HG03280 (cell line): ENCODE measurements around the gene ST3GAL2.
"Not testable (repeated sequence)": the region's sequence is repeated elsewhere in the genome, so short reads cannot be mapped to it uniquely, and the experiment has no call there.

ENCODE experiments used
- ATAC-seq: cut with Tn5 transposase; IDR thresholded peaks from one replicate; pipeline ENCODE4 v1.9.1; 2021; ENCODE audit warnings: mild to moderate bottlenecking, moderate library complexity; ENCODE audit not compliant: unreplicated experiment

Gene ST3GAL2

DNA sequence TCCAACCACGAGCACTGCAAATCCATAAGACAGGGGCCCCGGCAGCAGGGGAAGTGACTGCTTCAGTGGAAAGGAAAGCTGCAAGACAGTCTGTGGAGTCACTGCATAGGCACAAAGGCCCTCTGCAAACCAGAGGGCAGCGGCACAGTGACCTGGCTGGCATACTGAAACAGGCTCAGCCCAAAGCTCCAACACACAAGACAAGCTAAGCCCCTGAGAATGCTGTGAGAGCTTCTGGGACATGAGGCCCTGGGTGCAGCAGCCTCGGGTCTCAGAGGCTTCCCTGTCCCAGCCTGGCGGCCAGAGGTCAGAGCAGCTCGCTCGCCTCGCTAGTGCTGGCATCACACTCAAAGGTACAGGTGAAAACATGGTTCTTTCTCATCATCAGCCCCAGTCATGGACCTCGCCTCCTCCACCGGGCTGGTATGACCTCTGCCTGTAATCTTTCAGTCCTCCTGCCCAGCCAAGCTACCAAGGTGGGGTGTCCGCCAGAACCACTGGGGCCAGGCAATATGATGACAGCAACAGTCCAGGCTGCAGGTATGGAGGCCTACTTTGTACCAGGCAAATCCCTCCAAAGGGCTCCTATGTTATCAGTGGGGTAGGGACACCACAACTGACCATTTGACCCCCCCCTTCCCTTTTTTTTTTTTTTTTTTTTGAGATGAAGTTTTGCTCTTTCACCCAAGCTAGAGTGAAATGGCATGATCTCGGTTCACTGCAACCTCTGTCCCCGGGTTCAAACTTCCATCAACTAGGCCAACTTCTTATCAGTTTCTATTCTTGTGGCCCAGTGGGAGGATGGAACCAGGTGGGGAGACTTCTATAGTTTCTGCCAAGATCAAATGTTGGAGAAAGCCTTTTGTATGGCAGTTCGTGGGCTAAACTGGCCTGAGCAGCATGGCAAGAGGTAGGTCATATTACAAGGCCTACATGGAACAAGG, 19.2 kb downstream of the ST3GAL2 start:
- ATAC-seq = no peak

DNA sequence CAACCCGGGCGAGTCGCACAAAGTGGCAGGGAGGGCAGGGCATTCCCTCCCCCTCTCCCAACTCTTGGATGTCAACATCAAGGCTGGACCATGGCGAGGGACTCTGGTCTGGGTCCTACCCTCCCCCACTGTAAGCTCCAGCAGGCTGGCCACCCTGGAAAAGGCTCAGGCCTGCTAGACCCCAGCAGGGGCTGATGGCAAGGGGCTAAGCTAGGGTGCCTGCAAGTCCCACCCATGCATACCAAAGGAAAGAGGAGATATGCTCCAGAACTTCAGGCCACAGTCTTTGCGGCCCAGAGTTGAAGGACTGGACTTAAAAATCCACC, 19.9 kb downstream of the ST3GAL2 start:
- ATAC-seq = no peak

- no peak for ATAC-seq
These were observed 20.5 kb downstream of the ST3GAL2 start for GRCh38 chr16:70418274-70418992.

- ATAC-seq = no peak
These were observed 21.2 kb downstream of the ST3GAL2 start for GRCh38 chr16:70417661-70418060.

DNA sequence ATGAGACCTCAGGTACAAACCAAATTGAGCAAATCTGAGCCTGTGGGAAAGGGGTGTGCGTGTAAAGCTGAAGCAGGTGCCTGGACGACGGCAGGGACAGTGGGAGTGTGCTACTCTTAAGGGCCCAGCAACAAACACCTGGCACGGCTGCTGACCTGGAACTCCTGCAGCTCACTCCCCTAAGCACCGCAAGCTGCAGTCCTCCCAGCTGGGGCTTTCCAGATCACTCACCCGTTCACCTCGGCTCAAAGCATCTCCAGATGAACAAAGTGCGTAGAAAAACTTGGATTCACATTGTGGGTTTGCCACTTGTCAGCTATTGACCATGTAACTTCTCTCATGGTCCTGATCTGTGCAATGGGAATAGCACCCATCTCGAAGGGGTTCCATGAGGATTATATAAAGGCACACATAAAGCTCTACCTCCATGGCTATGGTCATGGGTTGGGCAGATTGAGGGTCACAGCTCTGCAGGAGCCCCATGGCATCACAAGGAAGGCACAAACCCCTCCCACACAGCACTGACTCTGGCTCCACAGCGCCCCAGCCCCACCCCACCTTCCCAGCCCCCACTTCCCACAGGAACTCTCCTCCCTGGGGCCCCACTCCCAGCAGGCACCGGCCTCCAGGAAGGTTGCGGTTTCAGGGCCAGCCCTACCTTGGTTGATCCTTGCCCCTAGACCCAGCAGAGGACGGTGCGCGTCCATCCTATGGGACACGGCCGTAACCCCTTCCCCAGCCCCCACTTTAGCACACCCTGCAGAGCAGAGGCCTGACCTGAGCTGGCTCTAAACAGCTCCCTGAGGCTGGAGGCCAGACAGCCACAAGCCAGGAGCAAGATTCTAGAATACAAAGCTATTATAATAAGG, 21.9 kb downstream of the ST3GAL2 start:
- peak; percentile 71 for ATAC-seq

DNA sequence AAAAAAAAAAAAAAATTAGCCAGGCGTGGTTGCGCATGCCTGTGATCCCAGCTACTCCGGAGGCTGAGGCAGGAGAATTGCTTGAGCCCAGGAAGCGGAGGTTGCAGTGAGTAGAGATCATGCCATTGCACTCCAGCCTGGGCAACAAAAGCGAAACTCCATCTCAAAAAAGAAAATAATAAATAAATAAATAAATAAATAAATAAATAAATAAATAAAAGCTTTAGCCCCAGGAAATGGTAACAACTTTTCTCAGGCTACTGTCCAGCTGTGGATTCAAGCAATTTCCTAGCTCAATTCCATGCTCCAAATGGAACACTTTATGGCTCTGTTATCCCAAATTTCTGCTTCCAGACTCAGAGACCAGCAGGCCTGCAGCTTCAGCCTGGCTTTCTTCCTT, 25.3 kb downstream of the ST3GAL2 start:
- ATAC-seq = not testable (repeated sequence)

DNA sequence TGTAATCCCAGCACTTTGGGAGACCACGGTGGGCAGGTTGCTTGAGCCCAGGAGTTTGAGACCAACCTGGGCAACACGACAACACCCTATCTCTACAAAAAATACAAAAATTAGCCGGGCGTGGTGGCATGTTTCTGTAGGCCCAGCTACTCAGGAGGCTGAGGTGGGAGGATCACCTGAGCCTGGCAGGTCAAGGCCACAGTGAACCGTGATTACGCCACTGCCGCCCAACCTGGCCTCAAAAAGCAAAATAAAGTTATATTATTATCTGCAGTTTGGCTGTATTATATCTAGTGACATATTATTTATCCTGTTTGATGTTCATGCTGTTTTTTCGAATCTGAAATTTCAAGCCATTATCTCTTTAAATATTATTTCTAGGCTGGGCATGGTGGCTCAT, 26.5 kb downstream of the ST3GAL2 start:
- no peak for ATAC-seq

DNA sequence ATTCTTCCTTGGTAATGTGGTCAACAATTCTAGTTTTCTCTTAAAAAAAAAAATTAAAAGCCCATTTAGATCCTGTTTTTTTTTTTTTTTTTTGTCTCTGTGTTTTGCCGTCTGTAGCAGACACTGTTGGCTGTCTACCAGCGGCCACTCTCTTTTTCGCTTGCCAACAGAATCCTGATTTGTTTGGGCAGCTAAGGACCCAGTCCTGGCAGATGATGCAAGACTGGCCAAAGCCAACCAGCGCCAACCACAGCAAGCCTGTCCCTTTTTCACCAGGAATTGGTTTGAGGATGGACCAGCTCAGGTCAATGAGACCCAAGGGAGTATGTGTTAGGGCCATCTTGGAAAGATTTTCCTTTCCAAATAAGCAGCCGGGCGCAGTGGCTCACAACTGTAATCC, 28.2 kb downstream of the ST3GAL2 start:
- no peak for ATAC-seq

DNA sequence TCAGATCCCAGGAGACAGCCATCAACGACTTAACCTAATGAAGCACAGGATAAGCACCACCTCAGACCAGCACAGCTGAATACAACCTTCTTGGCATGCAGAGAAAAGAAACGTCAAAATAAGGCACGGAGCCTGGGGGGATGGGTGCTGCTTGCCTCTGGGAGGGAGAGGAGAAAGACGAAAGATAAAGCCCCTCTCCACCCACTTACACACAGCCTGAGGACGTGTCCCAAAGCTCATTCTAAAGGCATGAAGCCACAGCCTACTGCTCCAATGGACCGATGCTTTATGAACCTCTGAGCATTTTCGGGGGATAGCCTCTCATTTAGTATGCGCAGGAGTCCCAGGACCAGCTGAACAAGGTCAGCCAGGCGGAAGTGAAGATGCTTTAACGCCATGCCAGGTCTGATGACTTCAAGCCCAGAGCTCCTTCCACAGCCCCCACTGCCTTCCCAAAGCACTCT, 31.1 kb downstream of the ST3GAL2 start:
- ATAC-seq = no peak

- not testable (repeated sequence) for ATAC-seq
These were observed 32.8 kb downstream of the ST3GAL2 start for GRCh38 chr16:70406104-70406503.

DNA sequence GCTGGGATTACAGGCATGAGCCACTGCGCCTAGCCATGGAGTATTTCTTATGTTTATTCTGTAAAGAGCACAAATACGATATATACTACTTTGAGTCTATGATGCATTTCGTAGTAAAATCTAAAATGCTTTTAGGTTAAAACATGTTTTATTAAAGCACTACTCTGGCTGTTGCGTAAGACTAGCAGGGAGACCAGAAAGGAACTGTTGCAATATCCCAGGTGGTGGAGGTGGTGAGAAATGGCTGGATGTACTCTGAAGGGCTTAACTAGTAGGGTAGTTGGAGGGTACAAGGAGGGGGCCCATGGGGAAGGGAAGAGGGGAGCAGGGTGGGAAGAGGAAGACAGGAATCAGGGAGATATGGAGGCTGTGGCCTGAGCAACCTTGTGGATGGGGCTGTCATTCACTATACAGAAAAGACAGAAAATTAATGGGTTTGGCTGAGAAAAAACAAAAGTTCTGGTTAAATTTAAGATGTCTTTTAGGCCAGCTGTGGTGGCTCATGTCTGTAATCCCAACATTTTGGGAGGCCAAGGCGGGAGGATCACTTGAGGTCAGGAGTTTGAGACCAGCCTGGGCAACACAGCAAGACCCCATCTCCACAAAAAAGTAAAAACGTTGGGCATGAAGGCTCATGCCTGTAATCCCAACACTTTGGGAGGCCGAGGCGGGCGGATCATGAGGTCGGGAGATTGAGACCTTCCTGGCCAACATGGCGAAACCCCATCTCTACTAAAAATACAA, 35.8 kb downstream of the ST3GAL2 start:
- ATAC-seq = no peak

DNA sequence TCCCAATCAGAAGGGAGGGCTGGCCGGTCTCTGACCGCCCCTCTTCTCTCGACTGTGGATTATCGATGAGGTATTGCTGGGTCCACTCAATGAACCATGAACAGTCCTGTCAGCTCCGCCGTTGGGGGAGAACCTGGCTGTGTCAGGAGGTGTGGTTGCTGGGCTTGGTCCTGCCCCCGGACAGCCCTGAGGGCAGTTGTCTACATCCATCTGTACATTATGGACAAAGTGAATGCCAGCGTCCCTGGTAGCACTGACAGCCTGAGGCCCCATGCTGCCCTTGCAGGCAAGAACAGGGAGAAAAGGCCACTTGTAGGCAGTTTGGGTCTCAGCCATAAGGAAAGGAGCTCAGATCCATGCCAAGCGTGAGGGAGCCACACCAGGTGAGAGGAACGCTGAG, 38.9 kb downstream of the ST3GAL2 start:
- no peak for ATAC-seq

- no peak for ATAC-seq
These were observed 39.5 kb downstream of the ST3GAL2 start for GRCh38 chr16:70399381-70399780.

- no peak for ATAC-seq
These were observed 40.6 kb downstream of the ST3GAL2 start for GRCh38 chr16:70398177-70398743.

GRCh38 chr16:70396246-70396904, 42.5 kb downstream of the ST3GAL2 start:
- no peak for ATAC-seq

DNA sequence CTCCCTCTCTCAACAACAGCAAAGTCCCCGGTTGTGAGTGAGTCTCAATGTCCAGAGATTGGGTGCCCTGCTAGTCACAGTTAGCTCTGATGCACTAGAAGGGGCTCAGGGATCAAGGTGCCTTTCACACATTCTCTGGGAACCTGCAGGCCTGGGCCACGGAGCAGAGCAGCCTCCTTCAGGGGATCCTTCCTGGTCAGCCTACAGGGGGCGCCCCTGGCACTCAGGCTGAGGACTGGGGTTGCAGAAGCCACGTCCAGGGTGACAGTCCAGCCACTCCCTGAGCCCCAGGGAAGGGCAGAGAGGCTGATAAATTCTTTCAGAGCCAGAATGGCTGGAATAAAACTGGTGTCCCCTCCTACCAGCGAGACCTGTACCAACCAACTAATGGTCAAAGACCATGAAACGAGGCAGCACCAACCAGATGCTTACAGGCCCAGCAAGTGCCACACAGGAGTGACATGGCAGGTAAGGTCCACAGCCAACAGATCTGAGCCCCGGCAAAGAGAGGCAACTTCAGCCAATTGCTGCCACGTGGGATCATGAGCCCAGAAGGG, 43.5 kb downstream of the ST3GAL2 start:
- ATAC-seq = peak; percentile 56

- no peak for ATAC-seq
These were observed 44.0 kb downstream of the ST3GAL2 start for GRCh38 chr16:70394853-70395252.

GRCh38 chr16:70393662-70394061, 45.2 kb downstream of the ST3GAL2 start:
- no peak for ATAC-seq

GRCh38 chr16:70392606-70393005, 46.3 kb downstream of the ST3GAL2 start:
- no peak for ATAC-seq
